H1 (cell line): ENCODE data around the gene PTGDR2. TPM values are rescaled to one million over a fixed set of nuclear protein-coding genes. Genes with fewer than 3 reads are reported as not detected.
A peak's percentile ranks its signal among the peaks of the same experiment; 100 is the strongest.

ENCODE experiments used
- BRCA1 ChIP-seq: IDR thresholded peaks from 2 replicates; pipeline ENCODE4 v1.6.1; 2012; ENCODE audit warnings: low read depth, low read length, improper control_type of control experiment
- CHD1 ChIP-seq: IDR thresholded peaks from 2 replicates; pipeline ENCODE4 v1.6.1; 2012; ENCODE audit warnings: low read depth, low read length, improper control_type of control experiment
- CHD2 ChIP-seq: IDR thresholded peaks from 2 replicates; pipeline ENCODE4 v1.6.1; 2012; ENCODE audit warnings: low read length, improper control_type of control experiment
- CREB1 ChIP-seq: IDR thresholded peaks from 2 replicates; pipeline ENCODE4 v1.6.1; 2012; ENCODE audit warnings: inconsistent platforms
- E2F6 ChIP-seq: IDR thresholded peaks from 2 replicates; pipeline ENCODE4 v1.6.1; 2012; ENCODE audit warnings: inconsistent platforms
- EGR1 ChIP-seq: IDR thresholded peaks from 2 replicates; pipeline ENCODE4 v1.6.1; 2011; ENCODE audit warnings: low read depth, low read length, borderline replicate concordance
- EP300 ChIP-seq, 2 experiments: IDR thresholded peaks; 1 replicate in 1 of 2; 2 replicates in 1 of 2; pipeline ENCODE4 v1.6.1; 2011 to 2012; ENCODE audit warnings: low read depth in 2 of 2, low read length in 2 of 2, mild to moderate bottlenecking in 2 of 2, borderline replicate concordance in 1 of 2, inconsistent platforms in 1 of 2, moderate library complexity in 1 of 2
- EZH2 ChIP-seq: fragments of 200-600 bp; sonication (generic); IDR thresholded peaks from 2 replicates; pipeline ENCODE4 v1.7.1; 2012; ENCODE audit warnings: low read depth, mild to moderate bottlenecking, moderate library complexity, low read length, inconsistent platforms; ENCODE audit not compliant: severe bottlenecking
- GABPA ChIP-seq: IDR thresholded peaks from 2 replicates; pipeline ENCODE4 v1.6.1; 2011; ENCODE audit warnings: mild to moderate bottlenecking, low read length, moderate library complexity, borderline replicate concordance; ENCODE audit not compliant: insufficient read depth
- GTF2F1 ChIP-seq: IDR thresholded peaks from 2 replicates; pipeline ENCODE4 v1.6.1; 2012; ENCODE audit warnings: low read depth, low read length, improper control_type of control experiment, borderline replicate concordance
- HDAC2 ChIP-seq, 2 experiments: fragments of 300-600 bp in 1 of 2; sonication (generic) in 1 of 2; IDR thresholded peaks; 2 replicates each; pipeline ENCODE4 v1.6.1; 2011 to 2012; ENCODE audit warnings: low read depth in 2 of 2, low read length in 2 of 2, mild to moderate bottlenecking in 2 of 2, moderate library complexity in 2 of 2, borderline replicate concordance in 1 of 2, inconsistent platforms in 1 of 2
- JUN ChIP-seq: IDR thresholded peaks from 2 replicates; pipeline ENCODE4 v1.6.1; 2011; ENCODE audit warnings: low read depth, mild to moderate bottlenecking, improper control_type of control experiment, low read length
- NRF1 ChIP-seq: IDR thresholded peaks from 2 replicates; pipeline ENCODE4 v1.6.1; 2011; ENCODE audit warnings: mild to moderate bottlenecking, low read depth, low read length, improper control_type of control experiment
- PHF8 ChIP-seq: fragments of 200-600 bp; sonication (generic); conservative IDR thresholded peaks from 2 replicates; pipeline ENCODE4 v1.7.1; 2012; ENCODE audit warnings: low read depth, mild to moderate bottlenecking, inconsistent platforms, low read length, moderate library complexity
- POLR2AphosphoS5 ChIP-seq: IDR thresholded peaks from 2 replicates; pipeline ENCODE4 v1.6.1; 2011; ENCODE audit warnings: low read depth, low read length
- SIN3A ChIP-seq, 2 experiments: IDR thresholded peaks in 1 of 2; conservative IDR thresholded peaks in 1 of 2; 2 replicates each; pipeline ENCODE4 v1.6.1; 2011 to 2012; ENCODE audit warnings: low read length in 2 of 2, improper control_type of control experiment in 1 of 2, low read depth in 1 of 2, mild to moderate bottlenecking in 1 of 2
- SP4 ChIP-seq: IDR thresholded peaks from 2 replicates; pipeline ENCODE4 v1.6.1; 2012; ENCODE audit warnings: low read length, inconsistent platforms
- SRF ChIP-seq: IDR thresholded peaks from 2 replicates; pipeline ENCODE4 v1.6.1; 2011; ENCODE audit warnings: mild to moderate bottlenecking, low read depth, low read length, moderate library complexity
- SUZ12 ChIP-seq: fragments of 200-600 bp; sonication (generic); IDR thresholded peaks from 2 replicates; pipeline ENCODE4 v1.6.1; 2012; ENCODE audit warnings: mild to moderate bottlenecking, inconsistent platforms, low read length, moderate library complexity, mixed read lengths
- TAF1 ChIP-seq: IDR thresholded peaks from 2 replicates; pipeline ENCODE4 v1.6.1; 2011; ENCODE audit warnings: mild to moderate bottlenecking, low read depth, low read length
- TBP ChIP-seq: IDR thresholded peaks from 2 replicates; pipeline ENCODE4 v1.6.1; 2011; ENCODE audit warnings: low read depth, low read length, improper control_type of control experiment
- TCF12 ChIP-seq: IDR thresholded peaks from 2 replicates; pipeline ENCODE4 v1.6.1; 2011; ENCODE audit warnings: low read depth, mild to moderate bottlenecking, low read length
- polyA plus RNA-seq, 7 experiments: library from polyadenylated mRNA; depleted of rRNA in 3 of 7; stranded (reverse) in 5 of 7; unstranded in 2 of 7; fragments of >200 nt in 5 of 7; fragments of 200-250 nt in 2 of 7; gene quantifications; 1 replicate in 5 of 7; 2 replicates in 1 of 7; 4 replicates in 1 of 7; pipeline versions ENCODE4 v1.2.1 to v1.2.3, GENCODE V29; 2011 to 2013; ENCODE audit warnings: missing spikeins in 2 of 7, mixed read lengths in 2 of 7
- total RNA-seq: library from RNA; stranded (reverse); fragmentation: NEBNext Ultra II Directional; extraction: Animal tissue kit (Norgen Biotek cat#: 25700); gene quantifications from 2 replicates; pipeline ENCODE4 v1.2.1, GENCODE V29; 2021

The PTGDR2 gene
- total and polyA plus RNA-seq, 2 of the 8 experiments (the other 6 are each of a cell fraction or from before 2014, with no cell fraction given): 0.20 TPM; not detected in 1

- TF ChIP-seq GABPA (no peak), CHD1 (no peak), HDAC2 (IDR thresholded peaks at IDR 0.05; ENCODE audit: borderline replicate concordance in 1 of 2, low read depth in 2 of 2, low read length in 2 of 2) (peak in 1 of 2 experiments; percentile 79; a peak in 1 of 4 replicates), SUZ12 (no peak), SRF (peak; percentile 92), POLR2AphosphoS5 (peak; percentile 73), SP4 (no peak), EGR1 (no peak), EZH2 (no peak), BRCA1 (peak; percentile 59), TCF12 (0 out of 2 replicates have a peak, but pooled peaks have one; percentile 67), CHD2 (peak; percentile 61), JUN (no peak), PHF8 (peak; percentile 85), CREB1 (peak; percentile 100), TAF1 (peak; percentile 87), TBP (peak; percentile 71; the same call in 1 of the 2 replicates), GTF2F1 (0 out of 2 replicates have a peak, but pooled peaks have one; percentile 46), NRF1 (peak; percentile 70), SIN3A (conservative IDR thresholded peaks at IDR 0.05 in 1 of 2, IDR thresholded peaks at IDR 0.05 in 1 of 2; ENCODE audit: low read depth in 1 of 2, low read length in 2 of 2) (peak; percentile 99 to 100), E2F6 (peak; percentile 88), EP300 (IDR thresholded peaks at IDR 0.05; ENCODE audit: borderline replicate concordance in 1 of 2, low read depth in 2 of 2, low read length in 2 of 2) (peak in 1 of 2 experiments; percentile 76; a peak in 1 of 3 replicates)
These were observed 13.7 kb downstream of the PTGDR2 start, which contains the start of gene CCDC86 (continued) for GRCh38 chr11:60841797-60842667.
